GM19099 (cell line): ENCODE measurements around the gene SIX3.

ENCODE experiments used
- POLR2A ChIP-seq: IDR thresholded peaks from 3 replicates; pipeline ENCODE4 v1.6.1; 2011; ENCODE audit warnings: low read depth; ENCODE audit not compliant: insufficient read length; ENCODE audit errors: extremely low read depth

Gene SIX3

GRCh38 chr2:44955593-44956392 is 14.3 kb downstream of the SIX3 start:
- TF ChIP-seq POLR2A: no peak

GRCh38 chr2:44956843-44957242 is 15.3 kb downstream of the SIX3 start:
- TF ChIP-seq POLR2A: no peak

- TF ChIP-seq POLR2A: no peak
Measured at GRCh38 chr2:44957656-44958327, 16.3 kb downstream of the SIX3 start.

- TF ChIP-seq POLR2A: no peak
Measured at GRCh38 chr2:44959855-44960254, 18.4 kb downstream of the SIX3 start.

GRCh38 chr2:44960871-44961270 is 19.4 kb downstream of the SIX3 start:
- TF ChIP-seq POLR2A: no peak

GRCh38 chr2:44962176-44962695 is 20.7 kb downstream of the SIX3 start:
- TF ChIP-seq POLR2A: no peak

- no peak for TF ChIP-seq POLR2A
Measured at GRCh38 chr2:44964752-44965236, 23.3 kb downstream of the SIX3 start.

GRCh38 chr2:44965684-44966083 is 24.2 kb downstream of the SIX3 start:
- TF ChIP-seq POLR2A: no peak

GRCh38 chr2:44967056-44967455 is 25.6 kb downstream of the SIX3 start:
- no peak for TF ChIP-seq POLR2A

GRCh38 chr2:44967727-44968432 is 26.4 kb downstream of the SIX3 start:
- TF ChIP-seq POLR2A: no peak

- no peak for TF ChIP-seq POLR2A
Measured at GRCh38 chr2:44969936-44970335, 28.4 kb downstream of the SIX3 start.

- no peak for TF ChIP-seq POLR2A
Measured at GRCh38 chr2:44970846-44971450, 29.4 kb downstream of the SIX3 start.

- no peak for TF ChIP-seq POLR2A
Measured at GRCh38 chr2:44972771-44973535, 31.5 kb downstream of the SIX3 start.

GRCh38 chr2:44974064-44974715 is 32.7 kb downstream of the SIX3 start:
- no peak for TF ChIP-seq POLR2A
